WTC11 (cell line): ENCODE results near the gene NFU1.

Source experiments
- CREB1 ChIP-seq: sonication (generic); formaldehyde crosslinking; IDR thresholded peaks from 2 replicates; pipeline ENCODE4 v1.8.0; 2023; ENCODE audit warnings: mild to moderate bottlenecking, missing genetic modification reagents
- GABPB1 ChIP-seq: sonication (generic); formaldehyde crosslinking; IDR thresholded peaks from 2 replicates; pipeline ENCODE4 v1.8.1; 2023; ENCODE audit warnings: mild to moderate bottlenecking, missing genetic modification reagents
- JUN ChIP-seq: sonication (generic); formaldehyde crosslinking; IDR thresholded peaks from 2 replicates; pipeline ENCODE4 v1.8.0; 2023; ENCODE audit warnings: mild to moderate bottlenecking, missing genetic modification reagents
- NR3C1 ChIP-seq: sonication (generic); formaldehyde crosslinking; conservative IDR thresholded peaks from 2 replicates; pipeline ENCODE4 v1.8.1; 2023; ENCODE audit warnings: low read depth, mild to moderate bottlenecking, missing genetic modification reagents
- ZNF121 ChIP-seq: sonication (generic); formaldehyde crosslinking; IDR thresholded peaks from 2 replicates; pipeline ENCODE4 v1.8.0; 2023; ENCODE audit warnings: missing genetic modification reagents
- TF ChIP-seq, protein P1 (sequence below): fragments of 200-600 bp; IDR thresholded peaks from 2 replicates; pipeline ENCODE4 v1.8.0; 2022; ENCODE audit warnings: antibody characterized with exemption
- TF ChIP-seq, protein P2 (sequence below): fragments of 250-450 bp; sonication (Bioruptor Pico); IDR thresholded peaks from 2 replicates; pipeline ENCODE4 v1.9.0; 2021; ENCODE audit warnings: moderate library complexity, mild to moderate bottlenecking, inconsistent platforms, borderline replicate concordance
- TF ChIP-seq, protein P3 (sequence below): sonication (generic); formaldehyde crosslinking; IDR thresholded peaks from 2 replicates; pipeline ENCODE4 v1.8.1; 2023; ENCODE audit warnings: mild to moderate bottlenecking, missing genetic modification reagents, moderate library complexity
- TF ChIP-seq, protein P4 (sequence below): sonication (generic); formaldehyde crosslinking; IDR thresholded peaks from 2 replicates; pipeline ENCODE4 v1.8.1; 2022; ENCODE audit warnings: low read depth, mild to moderate bottlenecking, moderate library complexity, missing genetic modification reagents, borderline replicate concordance
- TF ChIP-seq, protein P5 (sequence below): sonication (generic); formaldehyde crosslinking; IDR thresholded peaks from 2 replicates; pipeline ENCODE4 v1.8.0; 2022; ENCODE audit warnings: mild to moderate bottlenecking, missing genetic modification reagents

DNA sequence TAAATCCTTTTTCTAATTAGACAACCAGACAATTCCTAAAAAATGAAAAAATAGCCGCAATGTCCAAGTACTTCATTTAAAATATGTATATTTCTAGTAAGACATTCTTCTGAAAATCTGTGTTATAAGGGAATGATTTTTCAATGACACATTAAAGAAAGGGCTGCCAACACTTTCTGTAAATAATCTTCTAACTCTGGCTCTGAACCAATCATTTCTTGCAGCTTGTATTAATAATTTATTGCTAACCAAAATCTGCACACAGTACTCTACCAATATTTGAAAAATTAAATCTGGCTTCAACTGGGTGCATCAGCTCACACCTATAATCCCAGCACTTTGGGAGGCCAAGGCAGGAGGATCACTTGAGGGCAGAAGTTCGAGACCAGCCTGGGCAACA, 8.3 kb downstream of the NFU1 start:
- TF ChIP-seq GABPB1 (CRISPR knock-in tag) (no peak), ZNF121 (CRISPR knock-in tag) (no peak), NR3C1 (no peak), JUN (CRISPR knock-in tag) (no peak), CREB1 (CRISPR knock-in tag) (no peak)
- TF ChIP-seq, protein P1, sequence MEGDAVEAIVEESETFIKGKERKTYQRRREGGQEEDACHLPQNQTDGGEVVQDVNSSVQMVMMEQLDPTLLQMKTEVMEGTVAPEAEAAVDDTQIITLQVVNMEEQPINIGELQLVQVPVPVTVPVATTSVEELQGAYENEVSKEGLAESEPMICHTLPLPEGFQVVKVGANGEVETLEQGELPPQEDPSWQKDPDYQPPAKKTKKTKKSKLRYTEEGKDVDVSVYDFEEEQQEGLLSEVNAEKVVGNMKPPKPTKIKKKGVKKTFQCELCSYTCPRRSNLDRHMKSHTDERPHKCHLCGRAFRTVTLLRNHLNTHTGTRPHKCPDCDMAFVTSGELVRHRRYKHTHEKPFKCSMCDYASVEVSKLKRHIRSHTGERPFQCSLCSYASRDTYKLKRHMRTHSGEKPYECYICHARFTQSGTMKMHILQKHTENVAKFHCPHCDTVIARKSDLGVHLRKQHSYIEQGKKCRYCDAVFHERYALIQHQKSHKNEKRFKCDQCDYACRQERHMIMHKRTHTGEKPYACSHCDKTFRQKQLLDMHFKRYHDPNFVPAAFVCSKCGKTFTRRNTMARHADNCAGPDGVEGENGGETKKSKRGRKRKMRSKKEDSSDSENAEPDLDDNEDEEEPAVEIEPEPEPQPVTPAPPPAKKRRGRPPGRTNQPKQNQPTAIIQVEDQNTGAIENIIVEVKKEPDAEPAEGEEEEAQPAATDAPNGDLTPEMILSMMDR: no peak
- TF ChIP-seq, protein P2, sequence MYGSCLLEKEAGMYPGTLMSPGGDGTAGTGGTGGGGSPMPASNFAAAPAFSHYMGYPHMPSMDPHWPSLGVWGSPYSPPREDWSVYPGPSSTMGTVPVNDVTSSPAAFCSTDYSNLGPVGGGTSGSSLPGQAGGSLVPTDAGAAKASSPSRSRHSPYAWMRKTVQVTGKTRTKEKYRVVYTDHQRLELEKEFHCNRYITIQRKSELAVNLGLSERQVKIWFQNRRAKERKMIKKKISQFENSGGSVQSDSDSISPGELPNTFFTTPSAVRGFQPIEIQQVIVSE (CRISPR knock-in tag): no peak
- TF ChIP-seq, protein P3, sequence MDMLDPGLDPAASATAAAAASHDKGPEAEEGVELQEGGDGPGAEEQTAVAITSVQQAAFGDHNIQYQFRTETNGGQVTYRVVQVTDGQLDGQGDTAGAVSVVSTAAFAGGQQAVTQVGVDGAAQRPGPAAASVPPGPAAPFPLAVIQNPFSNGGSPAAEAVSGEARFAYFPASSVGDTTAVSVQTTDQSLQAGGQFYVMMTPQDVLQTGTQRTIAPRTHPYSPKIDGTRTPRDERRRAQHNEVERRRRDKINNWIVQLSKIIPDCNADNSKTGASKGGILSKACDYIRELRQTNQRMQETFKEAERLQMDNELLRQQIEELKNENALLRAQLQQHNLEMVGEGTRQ (CRISPR knock-in tag): no peak
- TF ChIP-seq, protein P4, sequence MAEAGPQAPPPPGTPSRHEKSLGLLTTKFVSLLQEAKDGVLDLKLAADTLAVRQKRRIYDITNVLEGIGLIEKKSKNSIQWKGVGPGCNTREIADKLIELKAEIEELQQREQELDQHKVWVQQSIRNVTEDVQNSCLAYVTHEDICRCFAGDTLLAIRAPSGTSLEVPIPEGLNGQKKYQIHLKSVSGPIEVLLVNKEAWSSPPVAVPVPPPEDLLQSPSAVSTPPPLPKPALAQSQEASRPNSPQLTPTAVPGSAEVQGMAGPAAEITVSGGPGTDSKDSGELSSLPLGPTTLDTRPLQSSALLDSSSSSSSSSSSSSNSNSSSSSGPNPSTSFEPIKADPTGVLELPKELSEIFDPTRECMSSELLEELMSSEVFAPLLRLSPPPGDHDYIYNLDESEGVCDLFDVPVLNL: no peak
- TF ChIP-seq, protein P5, sequence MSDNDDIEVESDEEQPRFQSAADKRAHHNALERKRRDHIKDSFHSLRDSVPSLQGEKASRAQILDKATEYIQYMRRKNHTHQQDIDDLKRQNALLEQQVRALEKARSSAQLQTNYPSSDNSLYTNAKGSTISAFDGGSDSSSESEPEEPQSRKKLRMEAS (CRISPR knock-in tag): no peak
